Breast epithelium (tissue), 4 donors: ENCODE results near the gene RPS15A. TPM values are rescaled to one million over a fixed set of nuclear protein-coding genes. Genes with fewer than 3 reads are reported as not detected.

Experiments used
- DNase-seq, 2 donors: peaks; one replicate each; pipeline ENCODE4 v3.0.0-alpha.2; 2019; ENCODE audit warnings: low spot score in 2 of 2
- H3K27ac ChIP-seq, 2 donors: fragments of 200-600 bp; sonication (generic) in 1 of 2; one replicate each; pipeline ENCODE4 v1.5.1; 2016 to 2019; ENCODE audit warnings: mild to moderate bottlenecking in 1 of 2
- H3K27me3 ChIP-seq, 2 donors: fragments of 200-600 bp; sonication (generic) in 1 of 2; one replicate each; pipeline versions ENCODE4 v1.5.1 to v1.6.0; 2017 to 2019; ENCODE audit warnings: control low read depth in 1 of 2, mild to moderate bottlenecking in 1 of 2
- H3K36me3 ChIP-seq: fragments of 200-600 bp; one replicate; pipeline ENCODE4 v1.5.1; 2019
- H3K4me1 ChIP-seq, 2 donors: fragments of 200-600 bp; sonication (generic); one replicate each; pipeline ENCODE4 v1.5.1; 2016 to 2019; ENCODE audit warnings: control low read depth in 1 of 2
- H3K4me3 ChIP-seq, 3 donors: fragments of 200-600 bp; sonication (generic); 1 replicate in 2 of 3; 2 replicates in 1 of 3; pipeline ENCODE4 v1.5.1; 2016 to 2019; ENCODE audit warnings: mild to moderate bottlenecking in 3 of 3, moderate library complexity in 2 of 3
- H3K9me3 ChIP-seq, 2 donors: fragments of 200-600 bp; sonication (generic) in 1 of 2; one replicate each; pipeline ENCODE4 v1.5.1; 2016 to 2019; ENCODE audit warnings: control low read depth in 1 of 2
- POLR2A ChIP-seq: fragments of 450-650 bp; IDR thresholded peaks from one replicate; pipeline ENCODE4 v1.6.1; 2016; ENCODE audit warnings: antibody characterized with exemption, mild to moderate bottlenecking, moderate library complexity
- POLR2AphosphoS5 ChIP-seq, 3 donors: sonication (generic); formaldehyde crosslinking; IDR thresholded peaks; one replicate each; pipeline ENCODE4 v1.6.1; 2017; ENCODE audit warnings: antibody characterized with exemption in 3 of 3
- intact Hi-C: fragments of 100-400 bp; cut with DNase I; formaldehyde crosslinking; loops from one replicate; pipeline ENCODE4 v1.15.1; 2023; ENCODE audit warnings: low total_unique reads
- total RNA-seq, 3 donors: library from RNA; depleted of rRNA; stranded (reverse); fragments of >200 nt; gene quantifications; one replicate each; pipeline ENCODE4 v1.1.0, GENCODE V29; 2016
- TF ChIP-seq, protein P1 (sequence below), 3 donors: fragments of 450-650 bp; IDR thresholded peaks; one replicate each; pipeline ENCODE4 v1.5.1; 2016 to 2017; ENCODE audit warnings: antibody characterized with exemption in 3 of 3, mild to moderate bottlenecking in 3 of 3, moderate library complexity in 3 of 3

Gene RPS15A
- total RNA-seq, 3 donors from 2014 or later, result 2,031 to 3,077 (median 2,955) TPM

DNA sequence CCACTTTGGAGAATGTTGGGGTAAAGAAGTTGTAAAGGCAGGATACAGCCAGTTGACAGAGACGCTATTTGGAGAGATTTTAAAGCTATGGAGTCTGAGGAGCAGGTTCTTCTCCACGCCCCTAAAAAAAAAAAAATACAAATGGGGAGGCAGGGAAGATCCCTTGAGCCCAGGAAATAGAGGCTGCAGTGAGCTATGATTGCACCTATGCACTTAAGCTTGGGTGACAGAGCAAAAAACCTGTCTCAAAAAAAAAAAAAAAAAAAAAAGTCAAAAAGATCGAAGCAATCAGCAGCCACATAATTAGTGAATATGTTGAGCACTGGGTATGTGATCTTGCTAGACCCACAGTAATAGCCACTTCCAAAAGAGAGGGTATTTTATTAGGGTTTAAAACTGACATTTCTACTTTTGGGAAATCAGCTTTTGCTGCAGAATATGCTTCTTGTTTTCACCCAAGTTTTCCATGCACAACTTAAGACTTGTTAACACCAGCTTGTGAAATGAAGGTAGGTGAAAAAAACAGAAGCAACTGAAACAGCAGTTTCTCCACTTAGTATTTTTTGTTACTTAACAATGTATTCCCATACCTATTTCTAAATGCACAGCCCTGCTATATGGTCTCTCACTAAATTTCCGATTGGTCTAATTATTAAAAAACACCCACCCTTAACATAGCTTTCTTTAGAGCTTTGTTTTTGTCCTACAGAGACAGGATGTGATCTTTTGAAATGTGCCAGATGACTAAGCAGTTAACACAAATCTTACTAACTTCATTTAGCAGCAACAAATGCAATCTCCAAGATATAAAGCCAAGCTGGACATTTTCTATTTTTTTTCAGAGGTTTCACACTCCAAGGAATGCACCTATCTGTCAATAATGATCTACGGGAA is 13.7 kb upstream of the RPS15A start:
- TF ChIP-seq, protein P1, sequence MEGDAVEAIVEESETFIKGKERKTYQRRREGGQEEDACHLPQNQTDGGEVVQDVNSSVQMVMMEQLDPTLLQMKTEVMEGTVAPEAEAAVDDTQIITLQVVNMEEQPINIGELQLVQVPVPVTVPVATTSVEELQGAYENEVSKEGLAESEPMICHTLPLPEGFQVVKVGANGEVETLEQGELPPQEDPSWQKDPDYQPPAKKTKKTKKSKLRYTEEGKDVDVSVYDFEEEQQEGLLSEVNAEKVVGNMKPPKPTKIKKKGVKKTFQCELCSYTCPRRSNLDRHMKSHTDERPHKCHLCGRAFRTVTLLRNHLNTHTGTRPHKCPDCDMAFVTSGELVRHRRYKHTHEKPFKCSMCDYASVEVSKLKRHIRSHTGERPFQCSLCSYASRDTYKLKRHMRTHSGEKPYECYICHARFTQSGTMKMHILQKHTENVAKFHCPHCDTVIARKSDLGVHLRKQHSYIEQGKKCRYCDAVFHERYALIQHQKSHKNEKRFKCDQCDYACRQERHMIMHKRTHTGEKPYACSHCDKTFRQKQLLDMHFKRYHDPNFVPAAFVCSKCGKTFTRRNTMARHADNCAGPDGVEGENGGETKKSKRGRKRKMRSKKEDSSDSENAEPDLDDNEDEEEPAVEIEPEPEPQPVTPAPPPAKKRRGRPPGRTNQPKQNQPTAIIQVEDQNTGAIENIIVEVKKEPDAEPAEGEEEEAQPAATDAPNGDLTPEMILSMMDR (IDR thresholded peaks at IDR 0.05), result no peak
- TF ChIP-seq POLR2A (no peak), POLR2AphosphoS5 (IDR thresholded peaks at IDR 0.05) (no peak)
- intact Hi-C loops, result no loop called here
- H3K27ac ChIP-seq, result no peak overlapping the region
- no peak for DNase-seq
- peaks cover 6% of the 10 kb centered on the region for H3K36me3 ChIP-seq
- no peaks in the 10 kb centered on the region for H3K27me3 ChIP-seq
- no peak overlapping the region for H3K4me3 ChIP-seq
- no peaks in the 10 kb centered on the region for H3K4me1 ChIP-seq
- H3K9me3 ChIP-seq, result no peaks in the 10 kb centered on the region

DNA sequence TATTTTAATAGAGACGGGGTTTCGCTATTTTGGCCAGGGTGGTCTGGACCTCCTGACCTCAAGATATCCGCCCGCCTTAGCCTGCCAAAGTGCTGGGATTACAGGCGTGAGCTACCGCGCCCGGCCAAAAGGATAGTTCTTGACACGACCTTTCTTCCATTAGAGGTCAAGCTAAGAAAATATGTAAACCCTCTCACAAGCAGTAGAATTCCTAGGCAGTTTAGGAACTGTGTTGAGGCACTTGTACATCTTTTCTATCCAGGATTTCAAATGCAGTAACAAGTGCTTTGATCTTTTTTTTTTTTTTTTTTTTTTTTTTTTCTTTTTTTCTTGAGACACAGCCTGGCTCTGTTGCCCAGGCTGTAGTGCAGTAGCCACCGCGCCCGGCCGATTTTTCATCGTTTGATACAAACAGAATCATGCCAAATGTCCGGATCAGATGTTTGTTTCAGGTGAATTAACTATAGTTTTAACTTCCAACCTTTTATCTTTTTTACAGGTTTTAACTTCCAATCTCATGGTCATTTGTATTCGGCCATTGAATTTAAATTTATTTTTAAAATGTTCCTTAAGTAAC is 12.7 kb upstream of the RPS15A start:
- TF ChIP-seq, protein P1 (IDR thresholded peaks at IDR 0.05), result no peak
- no peak for TF ChIP-seq POLR2AphosphoS5 (IDR thresholded peaks at IDR 0.05)
- TF ChIP-seq POLR2A, result no peak
- Histone ChIP-seq H3K36me3 (no peaks in the 10 kb centered on the region), H3K4me1 (no peaks in the 10 kb centered on the region), H3K9me3 (no peaks in the 10 kb centered on the region), H3K27ac (peak overlapping the region; percentile 90 to 96), H3K4me3 (no peak overlapping the region), H3K27me3 (no peaks in the 10 kb centered on the region)
- intact Hi-C loops, result no loop called here
- no peak for DNase-seq

DNA sequence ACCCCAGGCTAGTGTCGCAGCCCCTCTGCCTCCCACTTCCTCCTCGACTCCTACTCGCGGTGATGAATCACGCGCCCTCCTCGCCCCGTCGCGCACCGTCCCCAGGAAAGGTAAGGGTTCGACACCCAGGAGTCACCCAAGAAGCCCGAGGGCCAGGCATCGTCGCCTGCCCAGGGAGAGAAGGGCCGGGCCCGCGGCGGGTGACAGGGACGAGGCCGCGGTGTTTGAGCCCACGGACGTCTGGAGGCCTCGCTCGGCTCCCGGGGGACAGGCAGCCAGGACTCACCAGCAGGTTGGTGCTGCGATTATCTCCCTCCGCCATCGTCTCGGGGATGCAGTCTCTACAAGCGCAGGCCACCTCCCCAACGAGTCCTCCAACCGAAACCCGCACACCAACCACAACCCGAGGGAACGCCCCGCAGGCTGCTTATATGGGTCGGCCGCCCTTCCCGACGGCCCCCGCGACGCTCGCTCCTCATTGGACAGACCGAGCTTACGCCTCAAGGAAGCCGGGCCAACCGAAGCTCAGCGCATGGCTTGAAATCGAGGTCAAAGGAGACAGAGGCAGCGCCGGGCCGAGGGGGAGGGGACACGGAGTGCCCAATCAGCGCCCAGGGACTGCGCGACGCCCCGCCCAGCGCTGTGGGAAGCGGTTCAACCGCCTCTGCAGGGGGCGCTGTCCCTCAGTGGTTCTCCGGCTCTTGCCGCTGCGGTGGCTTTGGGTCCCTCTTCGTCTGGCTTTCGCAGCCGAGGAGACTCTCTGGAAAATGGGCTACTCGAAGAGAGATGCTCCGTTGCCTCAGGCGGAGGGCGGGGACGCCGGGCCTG is 11.2 kb upstream of the RPS15A start, which contains the start of gene ARL6IP1:
ARL6IP1 (minus strand) TSS at position 405 of the 828 bp plus-strand sequence; CDS start at position 322, 83 bp downstream.
- no peaks in the 10 kb centered on the region for H3K9me3 ChIP-seq
- H3K36me3 ChIP-seq, result no peaks in the 10 kb centered on the region
- peak within 1 kb of the TSS; percentile 93 to 99 (median 97) for H3K4me3 ChIP-seq
- DNase-seq, result peak; percentile 99 to 100
- no peaks in the 10 kb centered on the region for H3K27me3 ChIP-seq
- peak within 1 kb of the TSS; percentile 90 to 96 for H3K27ac ChIP-seq
- no peaks in the 10 kb centered on the region for H3K4me1 ChIP-seq
- intact Hi-C loops, result no loop called here
- TF ChIP-seq POLR2AphosphoS5 (IDR thresholded peaks at IDR 0.05), result peak; percentile 99
- TF ChIP-seq, protein P1 (IDR thresholded peaks at IDR 0.05), result peak; percentile 77 to 96 (median 95)
- TF ChIP-seq POLR2A, result peak; percentile 98

DNA sequence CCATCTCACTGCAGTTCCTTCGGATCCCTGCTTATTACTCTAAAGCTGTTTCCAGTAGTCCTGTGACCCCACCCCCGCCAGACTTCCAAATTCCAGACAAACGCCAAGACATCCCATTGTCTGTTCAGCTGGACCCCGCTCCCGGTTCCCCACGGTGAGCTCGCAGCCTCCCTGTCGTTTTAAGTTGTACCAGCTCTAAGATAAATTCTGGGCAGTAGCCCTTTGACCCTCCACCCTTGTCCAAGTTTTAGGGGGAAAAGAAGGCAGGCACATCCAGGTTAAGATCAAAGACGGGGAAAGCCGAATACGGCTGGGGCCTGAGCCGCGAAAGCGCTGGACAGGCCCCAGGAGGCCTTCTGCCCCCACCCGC is 10.6 kb upstream of the RPS15A start:
- Histone ChIP-seq H3K27ac (peak overlapping the region; percentile 90 to 96), H3K4me1 (no peaks in the 10 kb centered on the region), H3K9me3 (no peaks in the 10 kb centered on the region), H3K27me3 (no peaks in the 10 kb centered on the region), H3K4me3 (peak overlapping the region; percentile 93 to 99 (median 97)), H3K36me3 (no peaks in the 10 kb centered on the region)
- TF ChIP-seq POLR2AphosphoS5 (IDR thresholded peaks at IDR 0.05) (no peak), POLR2A (no peak)
- TF ChIP-seq, protein P1 (IDR thresholded peaks at IDR 0.05), result no peak
- DNase-seq, result no peak
- intact Hi-C loops, result no loop called here
